ENCODE measurements around the gene CRIP1. TPM values are rescaled to one million over a fixed set of nuclear protein-coding genes. Genes with fewer than 3 reads are reported as not detected.

Gene CRIP1
- total and polyA plus RNA-seq, 10 of the 15 experiments (the other 5 are each of a cell fraction or from before 2014, with no cell fraction given): 66.8 to 259 (median 154) TPM

- TF ChIP-seq ZBTB40 (IDR thresholded peaks at IDR 0.05; ENCODE audit: borderline replicate concordance) (no peak), JUNB (IDR thresholded peaks at IDR 0.05) (no peak), MEF2B (IDR thresholded peaks at IDR 0.05; ENCODE audit: partially characterized antibody, poor library complexity, severe bottlenecking) (no peak), ZBED1 (IDR thresholded peaks at IDR 0.05; ENCODE audit: borderline replicate concordance) (no peak), CBX5 (IDR thresholded peaks at IDR 0.05; ENCODE audit: low read depth) (no peak), RELA (IDR thresholded peaks at IDR 0.05; ENCODE audit: borderline replicate concordance, partially characterized antibody) (no peak), NFYB (IDR thresholded peaks at IDR 0.05; ENCODE audit: insufficient read depth, low read depth, low read length) (no peak), CBFB (IDR thresholded peaks at IDR 0.05; ENCODE audit: low read depth) (no peak), FOS (IDR thresholded peaks at IDR 0.05; ENCODE audit: borderline replicate concordance, extremely low read depth, insufficient read length) (no peak), SMC3 (IDR thresholded peaks at IDR 0.05; ENCODE audit: borderline replicate concordance, low read length) (no peak), ZNF384 (IDR thresholded peaks at IDR 0.05; ENCODE audit: borderline replicate concordance, low read depth, low read length) (no peak), HCFC1 (IDR thresholded peaks at IDR 0.05; ENCODE audit: low read length) (no peak), RAD21 (IDR thresholded peaks at IDR 0.05; ENCODE audit: insufficient read depth, low read depth, low read length) (no peak), SIN3A (IDR thresholded peaks at IDR 0.05; ENCODE audit: low read depth, low read length) (no peak), TCF7 (IDR thresholded peaks at IDR 0.05; ENCODE audit: borderline replicate concordance) (no peak), NFIC (IDR thresholded peaks at IDR 0.05; ENCODE audit: low read depth, low read length) (no peak), SREBF1 (IDR thresholded peaks at IDR 0.05; ENCODE audit: low read length) (no peak), SUPT20H (IDR thresholded peaks at IDR 0.05; ENCODE audit: borderline replicate concordance, control insufficient read depth, low read depth, low read length) (no peak), TCF3 (IDR thresholded peaks at IDR 0.05; ENCODE audit: borderline replicate concordance, insufficient read depth, low read depth, low read length) (no peak), CHD4 (IDR thresholded peaks at IDR 0.05) (no peak)
- TF ChIP-seq, protein P1, sequence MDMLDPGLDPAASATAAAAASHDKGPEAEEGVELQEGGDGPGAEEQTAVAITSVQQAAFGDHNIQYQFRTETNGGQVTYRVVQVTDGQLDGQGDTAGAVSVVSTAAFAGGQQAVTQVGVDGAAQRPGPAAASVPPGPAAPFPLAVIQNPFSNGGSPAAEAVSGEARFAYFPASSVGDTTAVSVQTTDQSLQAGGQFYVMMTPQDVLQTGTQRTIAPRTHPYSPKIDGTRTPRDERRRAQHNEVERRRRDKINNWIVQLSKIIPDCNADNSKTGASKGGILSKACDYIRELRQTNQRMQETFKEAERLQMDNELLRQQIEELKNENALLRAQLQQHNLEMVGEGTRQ (IDR thresholded peaks at IDR 0.05; ENCODE audit: borderline replicate concordance, low read depth, low read length): no peak
- TF ChIP-seq, protein P2, sequence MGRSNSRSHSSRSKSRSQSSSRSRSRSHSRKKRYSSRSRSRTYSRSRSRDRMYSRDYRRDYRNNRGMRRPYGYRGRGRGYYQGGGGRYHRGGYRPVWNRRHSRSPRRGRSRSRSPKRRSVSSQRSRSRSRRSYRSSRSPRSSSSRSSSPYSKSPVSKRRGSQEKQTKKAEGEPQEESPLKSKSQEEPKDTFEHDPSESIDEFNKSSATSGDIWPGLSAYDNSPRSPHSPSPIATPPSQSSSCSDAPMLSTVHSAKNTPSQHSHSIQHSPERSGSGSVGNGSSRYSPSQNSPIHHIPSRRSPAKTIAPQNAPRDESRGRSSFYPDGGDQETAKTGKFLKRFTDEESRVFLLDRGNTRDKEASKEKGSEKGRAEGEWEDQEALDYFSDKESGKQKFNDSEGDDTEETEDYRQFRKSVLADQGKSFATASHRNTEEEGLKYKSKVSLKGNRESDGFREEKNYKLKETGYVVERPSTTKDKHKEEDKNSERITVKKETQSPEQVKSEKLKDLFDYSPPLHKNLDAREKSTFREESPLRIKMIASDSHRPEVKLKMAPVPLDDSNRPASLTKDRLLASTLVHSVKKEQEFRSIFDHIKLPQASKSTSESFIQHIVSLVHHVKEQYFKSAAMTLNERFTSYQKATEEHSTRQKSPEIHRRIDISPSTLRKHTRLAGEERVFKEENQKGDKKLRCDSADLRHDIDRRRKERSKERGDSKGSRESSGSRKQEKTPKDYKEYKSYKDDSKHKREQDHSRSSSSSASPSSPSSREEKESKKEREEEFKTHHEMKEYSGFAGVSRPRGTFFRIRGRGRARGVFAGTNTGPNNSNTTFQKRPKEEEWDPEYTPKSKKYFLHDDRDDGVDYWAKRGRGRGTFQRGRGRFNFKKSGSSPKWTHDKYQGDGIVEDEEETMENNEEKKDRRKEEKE (IDR thresholded peaks at IDR 0.05): no peak
- TF ChIP-seq, protein P3, sequence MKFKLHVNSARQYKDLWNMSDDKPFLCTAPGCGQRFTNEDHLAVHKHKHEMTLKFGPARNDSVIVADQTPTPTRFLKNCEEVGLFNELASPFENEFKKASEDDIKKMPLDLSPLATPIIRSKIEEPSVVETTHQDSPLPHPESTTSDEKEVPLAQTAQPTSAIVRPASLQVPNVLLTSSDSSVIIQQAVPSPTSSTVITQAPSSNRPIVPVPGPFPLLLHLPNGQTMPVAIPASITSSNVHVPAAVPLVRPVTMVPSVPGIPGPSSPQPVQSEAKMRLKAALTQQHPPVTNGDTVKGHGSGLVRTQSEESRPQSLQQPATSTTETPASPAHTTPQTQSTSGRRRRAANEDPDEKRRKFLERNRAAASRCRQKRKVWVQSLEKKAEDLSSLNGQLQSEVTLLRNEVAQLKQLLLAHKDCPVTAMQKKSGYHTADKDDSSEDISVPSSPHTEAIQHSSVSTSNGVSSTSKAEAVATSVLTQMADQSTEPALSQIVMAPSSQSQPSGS (IDR thresholded peaks at IDR 0.05; ENCODE audit: low read length): no peak
Observed at GRCh38 chr14:105491366-105491973, 4.8 kb downstream of the CRIP1 start (continued).

Measured in GM12878 (cell line).